WTC11 (cell line): ENCODE data around the gene ZC3H12A. TPM values are rescaled to one million over a fixed set of nuclear protein-coding genes. Genes with fewer than 3 reads are reported as not detected.

Experiments
- ATAC-seq: fragments of 200-7000 bp; cut with Tn5 transposase; 2 replicates; pipeline ENCODE4 v1.10.0; 2021; ENCODE audit warnings: mild to moderate bottlenecking, moderate library complexity
- CTCF ChIA-PET: fragments of 300-600 bp; sonication (Branson Sonifier 250); formaldehyde crosslinking; loops from one replicate; lab custom pipeline; 2021; ENCODE audit warnings: antibody characterized with exemption; lab: Charles Lee
- POLR2A ChIA-PET: fragments of 350-600 bp; sonication (Branson Sonifier 250); formaldehyde crosslinking; loops from one replicate; lab custom pipeline; 2021; ENCODE audit warnings: antibody characterized with exemption; lab: Charles Lee
- DNase-seq: peaks from one replicate; pipeline ENCODE4 v3.0.0; 2021; ENCODE audit warnings: low spot score
- H3K27ac Mint-ChIP-seq: 2 replicates; pipeline ENCODE4 v1.8.0; 2021; ENCODE audit warnings: mixed read lengths
- H3K27me3 Mint-ChIP-seq: 2 replicates; pipeline ENCODE4 v1.8.0; 2021; ENCODE audit warnings: low read depth, mild to moderate bottlenecking, moderate library complexity, mixed read lengths
- H3K36me3 Mint-ChIP-seq: 2 replicates; pipeline ENCODE4 v1.8.0; 2021; ENCODE audit warnings: mixed read lengths
- H3K4me1 Mint-ChIP-seq: 2 replicates; pipeline ENCODE4 v1.8.0; 2022; ENCODE audit warnings: mixed read lengths
- H3K4me3 Mint-ChIP-seq: 2 replicates; pipeline ENCODE4 v1.8.0; 2021; ENCODE audit warnings: mild to moderate bottlenecking, moderate library complexity, mixed read lengths
- H3K9me3 Mint-ChIP-seq: 2 replicates; pipeline ENCODE4 v1.8.0; 2021; ENCODE audit warnings: mixed read lengths
- ATF1 ChIP-seq: sonication (generic); formaldehyde crosslinking; IDR thresholded peaks from 2 replicates; pipeline ENCODE4 v1.8.1; 2023; ENCODE audit warnings: mild to moderate bottlenecking, moderate library complexity, missing genetic modification reagents
- ESRRA ChIP-seq: sonication (generic); formaldehyde crosslinking; IDR thresholded peaks from 2 replicates; pipeline ENCODE4 v1.8.1; 2022; ENCODE audit warnings: mild to moderate bottlenecking, missing genetic modification reagents, borderline replicate concordance
- ETV6 ChIP-seq: sonication (generic); formaldehyde crosslinking; IDR thresholded peaks from 2 replicates; pipeline ENCODE4 v1.8.1; 2022; ENCODE audit warnings: mild to moderate bottlenecking, missing genetic modification reagents
- FOXP4 ChIP-seq: sonication (generic); formaldehyde crosslinking; IDR thresholded peaks from 2 replicates; pipeline ENCODE4 v1.8.0; 2022; ENCODE audit warnings: mild to moderate bottlenecking, missing genetic modification reagents
- GABPB1 ChIP-seq: sonication (generic); formaldehyde crosslinking; IDR thresholded peaks from 2 replicates; pipeline ENCODE4 v1.8.1; 2023; ENCODE audit warnings: mild to moderate bottlenecking, missing genetic modification reagents
- HMGXB4 ChIP-seq: sonication (generic); formaldehyde crosslinking; IDR thresholded peaks from 2 replicates; pipeline ENCODE4 v1.8.1; 2023; ENCODE audit warnings: mild to moderate bottlenecking, moderate library complexity, missing genetic modification reagents
- MAX ChIP-seq: sonication (generic); formaldehyde crosslinking; IDR thresholded peaks from 2 replicates; pipeline ENCODE4 v1.8.0; 2022; ENCODE audit warnings: mild to moderate bottlenecking, missing genetic modification reagents
- NFATC4 ChIP-seq: fragments of 250-450 bp; sonication (Bioruptor Pico); IDR thresholded peaks from 2 replicates; pipeline ENCODE4 v1.9.0; 2021; ENCODE audit warnings: mild to moderate bottlenecking
- NR2C2 ChIP-seq: sonication (generic); formaldehyde crosslinking; IDR thresholded peaks from 2 replicates; pipeline ENCODE4 v1.8.0; 2022; ENCODE audit warnings: mild to moderate bottlenecking, missing genetic modification reagents
- RELA ChIP-seq: sonication (generic); formaldehyde crosslinking; IDR thresholded peaks from 2 replicates; pipeline ENCODE4 v1.8.1; 2022; ENCODE audit warnings: missing genetic modification reagents, mild to moderate bottlenecking, borderline replicate concordance
- SOX15 ChIP-seq: fragments of 250-450 bp; sonication (Bioruptor Pico); IDR thresholded peaks from 2 replicates; pipeline ENCODE4 v1.9.0; 2021; ENCODE audit warnings: mild to moderate bottlenecking
- STAT6 ChIP-seq: sonication (generic); formaldehyde crosslinking; conservative IDR thresholded peaks from 2 replicates; pipeline ENCODE4 v1.8.1; 2023; ENCODE audit warnings: mild to moderate bottlenecking, low read depth, missing genetic modification reagents, moderate library complexity
- TEAD1 ChIP-seq: sonication (generic); formaldehyde crosslinking; IDR thresholded peaks from 2 replicates; pipeline ENCODE4 v1.8.0; 2022; ENCODE audit warnings: mild to moderate bottlenecking, missing genetic modification reagents
- USF1 ChIP-seq: sonication (generic); formaldehyde crosslinking; IDR thresholded peaks from 2 replicates; pipeline ENCODE4 v1.8.0; 2022; ENCODE audit warnings: mild to moderate bottlenecking, missing genetic modification reagents
- ZMAT4 ChIP-seq: fragments of 250-450 bp; sonication (Bioruptor Pico); IDR thresholded peaks from 2 replicates; pipeline ENCODE4 v1.9.0; 2021; ENCODE audit warnings: mild to moderate bottlenecking
- ZNF281 ChIP-seq: sonication (generic); formaldehyde crosslinking; IDR thresholded peaks from 2 replicates; pipeline ENCODE4 v1.8.0; 2023; ENCODE audit warnings: mild to moderate bottlenecking, missing genetic modification reagents
- total RNA-seq: library from RNA; stranded (reverse); gene quantifications from 3 replicates; pipeline ENCODE4 v1.2.3, GENCODE V29; 2021

ZC3H12A gene
- total RNA-seq, 1 experiment from 2014 or later, result 10.9 TPM

GRCh38 chr1:37471345-37472231 lies 2.8 kb upstream of the ZC3H12A start:
- ChIA-PET POLR2A (interaction anchor here (0.5 kb wide), 1 partner anchor 183 kb away, joined by 6 read pairs; no protein-coding TSS in a partner anchor), CTCF (interaction anchor here (0.5 to 3.8 kb wide), 9 partner anchors 8 to 478 kb away, joined by 3 to 23 read pairs (median 4); partner anchors contain the start of gene MEAF6)
- Mint-ChIP-seq H3K9me3 (no peaks in the 10 kb centered on the region), H3K4me3 (no peak overlapping the region), H3K27me3 (peaks cover 23% of the 10 kb centered on the region), H3K27ac (peak overlapping the region; percentile 47), H3K4me1 (peaks cover 34% of the 10 kb centered on the region), H3K36me3 (no peaks in the 10 kb centered on the region)
- TF ChIP-seq RELA (CRISPR knock-in tag), result no peak
- no peak for TF ChIP-seq STAT6 (CRISPR knock-in tag)
- no peak for TF ChIP-seq HMGXB4
- no peak for TF ChIP-seq GABPB1 (CRISPR knock-in tag)
- TF ChIP-seq USF1, result no peak
- TF ChIP-seq ZNF281, result no peak
- TF ChIP-seq ATF1 (CRISPR knock-in tag), result no peak
- no peak for TF ChIP-seq ETV6 (CRISPR knock-in tag)
- TF ChIP-seq TEAD1 (CRISPR knock-in tag), result no peak
- no peak for TF ChIP-seq ZMAT4
- no peak for TF ChIP-seq NR2C2 (CRISPR knock-in tag)
- TF ChIP-seq NFATC4 (CRISPR knock-in tag), result no peak
- no peak for TF ChIP-seq SOX15 (CRISPR knock-in tag)
- TF ChIP-seq ESRRA (CRISPR knock-in tag), result no peak
- no peak for TF ChIP-seq MAX (CRISPR knock-in tag)
- no peak for TF ChIP-seq FOXP4 (CRISPR knock-in tag)
- ATAC-seq (peak; percentile 65), DNase-seq (peak; percentile 44)
